Stimulated activated CD4-positive, alpha-beta T cell treated with anti-CD3 and anti-CD28 coated beads, TNF-alpha, amount 100 ng/mL, for 1 hour (primary cell): ENCODE measurements around the gene LRRC38.
"Not testable (repeated sequence)": the region's sequence is repeated elsewhere in the genome, so short reads cannot be mapped to it uniquely, and the experiment has no call there.

Experiments used
- DNase-seq, 3 donors: peaks; one replicate each; pipeline ENCODE4 v3.0.0-alpha.2; 2020; ENCODE audit warnings: low read depth in 3 of 3, low spot score in 1 of 3

The LRRC38 gene

GRCh38 chr1:13513895-13514546 lies at the start of gene LRRC38:
TSS of gene LRRC38 (minus strand) at chr1:13514003. CDS start at chr1:13513593, 410 bp downstream.
- no peak for DNase-seq

GRCh38 chr1:13562981-13563380 lies 49.2 kb upstream of the LRRC38 start:
- DNase-seq: not testable (repeated sequence)

DNA sequence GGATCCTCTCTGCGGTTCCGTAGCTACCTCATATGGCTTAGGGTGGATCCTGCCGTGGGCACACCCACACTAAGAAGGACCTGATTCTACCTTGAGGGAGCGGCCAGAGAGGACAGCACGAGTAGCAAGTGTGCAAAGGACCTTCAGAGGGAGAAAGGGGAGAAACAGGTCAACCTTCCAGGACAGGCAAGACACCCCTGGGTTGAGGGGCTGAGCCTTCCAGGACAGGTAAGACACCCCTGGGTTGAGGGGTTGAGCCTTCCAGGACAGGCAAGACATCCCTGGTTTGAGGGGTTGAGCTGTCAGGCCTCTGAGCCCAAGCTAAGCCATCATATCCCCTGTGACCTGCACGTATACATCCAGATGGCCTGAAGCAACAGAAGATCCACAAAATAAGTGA lies 46.7 kb upstream of the LRRC38 start:
- no peak for DNase-seq

DNA sequence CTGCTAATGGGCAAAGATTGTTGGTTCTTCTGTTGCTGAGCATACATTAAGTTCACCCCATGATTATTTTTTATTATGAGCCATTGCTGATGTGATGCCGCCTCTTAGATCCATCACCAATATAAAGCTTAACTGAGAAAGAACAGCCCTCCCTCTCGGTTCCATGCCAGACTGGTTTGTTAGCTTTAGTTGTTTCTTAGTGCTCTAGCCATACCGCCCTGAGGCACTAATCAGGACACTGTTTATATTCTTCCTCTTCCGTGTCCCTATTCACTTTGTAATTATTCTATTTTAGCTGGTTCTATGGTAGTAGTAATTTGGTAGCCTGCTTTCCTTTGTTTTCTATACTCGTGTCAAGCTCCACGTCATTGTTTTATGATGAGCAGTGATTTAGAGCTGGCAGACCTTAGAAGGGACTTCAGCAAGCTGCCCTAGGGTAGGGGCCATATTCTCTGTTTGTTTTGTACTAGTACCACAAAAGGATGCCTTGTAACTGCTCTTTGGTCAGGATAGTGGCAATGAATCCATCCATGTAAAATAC lies 42.5 kb upstream of the LRRC38 start:
- DNase-seq: no peak

DNA sequence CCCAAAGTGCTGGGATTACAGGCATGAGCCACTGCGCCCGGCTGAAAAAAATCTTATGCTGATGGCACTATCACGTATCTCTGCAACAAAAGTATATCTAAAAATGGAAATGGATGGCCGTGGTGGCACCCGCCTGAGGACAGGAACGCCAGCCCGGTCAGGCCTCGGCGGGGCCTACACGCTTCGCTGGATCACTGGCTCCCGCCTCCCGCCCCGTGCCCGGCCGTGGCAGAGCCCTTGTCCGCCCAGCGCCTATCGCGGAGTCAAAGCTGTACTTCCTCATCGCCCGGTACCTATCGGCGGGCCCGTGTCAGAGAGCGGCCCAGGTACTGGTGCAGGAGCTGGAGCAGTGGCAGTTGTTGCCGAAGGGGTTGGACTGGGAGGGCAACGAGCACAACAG lies 41.0 kb upstream of the LRRC38 start:
- no peak for DNase-seq

DNA sequence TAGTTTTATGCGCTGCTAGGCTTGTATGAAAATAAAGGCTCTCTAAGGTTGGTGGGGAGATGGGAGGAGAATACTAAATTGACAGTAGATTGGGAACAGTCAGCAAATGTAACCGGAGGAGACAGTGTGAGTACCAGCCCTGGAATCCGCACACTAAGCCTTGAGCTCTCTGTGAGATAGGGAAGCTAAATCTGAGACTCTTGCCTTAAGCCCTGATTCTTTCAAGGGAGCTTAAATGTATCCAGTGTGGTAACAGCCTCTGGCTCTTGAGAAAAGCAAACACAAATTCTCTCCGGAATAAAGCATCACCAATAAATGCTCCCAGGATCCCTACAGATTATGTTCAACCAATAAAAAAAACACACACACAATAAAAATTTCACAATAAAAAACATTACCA lies 36.9 kb upstream of the LRRC38 start:
- no peak for DNase-seq

- no peak for DNase-seq
These were observed 35.7 kb upstream of the LRRC38 start for GRCh38 chr1:13549521-13549920.

DNA sequence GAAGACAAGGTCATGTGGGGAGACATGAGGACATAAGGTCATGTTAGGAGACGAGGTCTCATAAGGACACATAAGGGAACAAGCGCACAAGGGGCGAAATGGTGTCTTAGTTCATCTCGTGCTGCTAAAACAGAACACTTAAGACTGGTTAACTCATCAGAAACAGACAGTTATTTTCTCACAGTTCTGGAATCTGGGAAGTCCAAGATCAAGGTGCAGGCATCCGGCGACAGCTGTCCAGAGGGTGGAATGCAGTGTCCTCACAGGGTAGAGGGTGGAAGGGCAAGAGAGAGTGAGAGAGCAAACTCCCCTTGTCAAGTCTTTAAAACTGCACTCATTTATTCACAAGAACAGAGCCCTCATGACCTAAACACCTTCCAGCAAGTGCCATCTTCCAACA lies 35.2 kb upstream of the LRRC38 start:
- DNase-seq: no peak

- no peak for DNase-seq
These were observed 34.5 kb upstream of the LRRC38 start for GRCh38 chr1:13548281-13548680.

DNA sequence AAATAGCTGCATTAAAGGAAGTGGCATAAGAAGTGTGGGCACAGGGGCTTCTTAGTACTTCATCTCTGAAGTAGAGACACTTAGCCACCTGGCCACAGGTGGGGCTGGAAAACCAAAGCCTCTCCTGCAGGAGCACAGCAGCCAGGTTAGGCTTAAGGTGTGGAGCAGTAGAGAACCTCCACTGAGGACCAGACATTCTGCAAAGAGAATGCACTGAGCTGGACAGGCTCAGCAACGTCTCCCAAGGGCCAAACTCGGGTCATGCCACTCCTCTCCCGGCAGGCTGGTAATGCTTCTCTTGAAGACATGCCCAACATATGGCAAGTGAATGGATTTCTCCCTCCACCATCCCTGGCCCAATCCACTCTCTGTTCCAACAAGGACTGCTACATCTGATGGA lies 33.0 kb upstream of the LRRC38 start:
- DNase-seq: no peak

DNA sequence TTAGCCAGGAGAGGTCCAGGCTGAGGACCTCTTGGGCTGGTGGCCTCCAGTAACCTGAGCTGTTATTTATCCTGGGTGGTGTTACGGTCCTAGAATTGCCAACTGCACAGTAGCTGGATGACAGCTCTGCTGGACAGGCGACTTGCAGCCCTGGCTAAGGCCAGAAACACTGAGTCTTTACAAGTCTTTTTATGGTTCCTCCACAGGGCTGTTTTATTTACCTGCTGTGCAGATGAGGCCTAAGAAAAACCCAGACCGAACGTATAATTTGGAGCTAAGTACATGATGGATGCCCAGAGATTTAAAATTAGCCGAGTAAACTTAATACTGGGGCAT lies 30.4 kb upstream of the LRRC38 start:
- no peak for DNase-seq

- DNase-seq: no peak
These were observed 29.8 kb upstream of the LRRC38 start for GRCh38 chr1:13543451-13544220.

DNA sequence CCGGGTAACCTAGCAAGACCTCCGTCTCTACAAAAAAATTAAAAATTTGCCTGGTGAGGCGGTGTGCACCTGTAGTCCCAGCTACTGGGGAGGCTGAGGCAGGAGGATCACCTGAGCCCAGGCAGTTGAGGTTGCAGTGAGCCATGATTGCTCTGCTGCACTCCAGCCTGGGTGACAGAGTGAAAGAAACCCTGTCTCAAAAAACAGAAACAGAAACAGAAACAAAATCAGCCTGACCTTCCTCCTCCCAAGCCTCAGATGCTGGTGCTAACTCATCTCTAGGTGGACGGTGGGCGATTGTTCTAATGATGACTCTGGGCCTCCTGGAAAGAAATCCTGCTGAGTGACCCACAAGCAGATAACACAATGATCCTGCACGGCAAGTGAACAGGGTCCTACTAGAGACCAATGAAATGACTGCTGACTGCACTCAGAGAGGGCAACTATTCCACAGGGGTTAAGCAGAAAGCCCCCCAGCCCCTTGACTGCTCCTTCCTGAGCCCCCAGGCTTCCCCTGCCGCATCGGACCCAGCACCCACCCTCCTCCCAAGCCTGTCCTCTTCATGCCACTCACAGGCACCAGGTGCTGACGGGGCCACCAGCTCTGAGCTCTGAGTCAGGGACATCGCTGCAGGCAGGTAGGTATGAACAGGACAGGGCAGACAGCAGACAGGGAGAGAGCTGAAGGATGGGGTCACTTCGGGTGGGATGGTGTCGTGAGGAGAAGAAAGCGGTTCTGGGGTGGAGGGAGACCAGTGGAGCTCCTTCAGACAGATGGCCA lies 27.8 kb upstream of the LRRC38 start:
- DNase-seq: no peak

DNA sequence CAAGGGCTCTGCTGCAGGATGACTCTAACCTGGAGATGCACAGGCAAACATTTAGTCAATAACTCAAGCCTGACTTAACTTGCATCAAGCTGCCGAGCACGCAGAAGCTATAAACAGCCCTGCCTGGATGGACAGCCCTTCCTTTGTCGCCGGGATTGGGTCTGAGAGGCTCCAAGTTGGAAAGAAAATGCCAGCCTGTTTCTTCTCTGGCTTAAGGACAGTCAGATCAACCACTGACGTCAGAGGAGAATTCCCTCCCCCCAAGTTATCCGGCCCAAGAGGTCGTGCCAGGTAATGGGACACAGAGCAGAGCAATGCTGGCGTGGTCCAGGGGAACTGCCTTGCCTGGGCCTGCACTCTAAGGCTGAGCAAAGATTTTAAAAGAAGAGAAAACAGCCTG lies 27.1 kb upstream of the LRRC38 start:
- DNase-seq: no peak

DNA sequence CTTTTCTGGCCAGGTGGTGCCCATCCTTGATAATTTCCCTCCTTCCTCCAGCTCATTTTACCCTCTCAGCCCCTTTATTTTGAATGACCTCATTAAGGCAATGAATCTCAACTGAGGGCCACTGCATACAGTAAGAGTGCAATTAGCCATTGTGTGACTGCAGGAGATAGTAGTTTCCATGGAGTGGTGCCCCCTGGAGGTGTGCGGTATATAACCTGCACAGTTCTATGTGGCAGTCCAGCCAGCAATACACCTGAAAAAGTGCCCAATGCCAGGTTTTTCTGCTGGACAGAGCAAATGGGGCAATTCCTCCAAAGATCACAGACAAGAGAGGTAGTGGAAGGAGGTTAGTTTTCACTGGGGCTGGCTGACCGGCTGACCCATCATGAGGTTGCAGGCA lies 25.9 kb upstream of the LRRC38 start:
- no peak for DNase-seq

- DNase-seq: no peak
These were observed 25.0 kb upstream of the LRRC38 start for GRCh38 chr1:13538832-13539231.

DNA sequence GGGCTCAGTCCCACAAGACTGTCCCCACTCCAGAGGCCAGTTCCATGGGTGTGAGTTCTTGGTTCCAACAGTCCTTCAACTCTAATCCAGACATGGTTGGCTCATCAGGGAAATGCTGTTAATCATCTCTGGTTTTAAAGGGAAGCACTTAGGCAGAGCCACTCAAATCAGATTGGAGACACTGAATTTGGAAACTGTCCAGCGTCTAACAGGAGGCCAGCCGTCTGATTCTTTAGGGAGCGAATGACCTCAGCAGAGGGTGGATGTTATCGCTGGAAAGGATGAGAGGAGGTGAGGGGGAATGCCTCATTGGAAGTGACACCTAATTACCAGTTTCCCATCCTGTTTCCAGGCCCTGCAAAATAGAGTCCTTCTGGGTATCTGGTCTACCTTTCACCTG lies 22.8 kb upstream of the LRRC38 start:
- no peak for DNase-seq

DNA sequence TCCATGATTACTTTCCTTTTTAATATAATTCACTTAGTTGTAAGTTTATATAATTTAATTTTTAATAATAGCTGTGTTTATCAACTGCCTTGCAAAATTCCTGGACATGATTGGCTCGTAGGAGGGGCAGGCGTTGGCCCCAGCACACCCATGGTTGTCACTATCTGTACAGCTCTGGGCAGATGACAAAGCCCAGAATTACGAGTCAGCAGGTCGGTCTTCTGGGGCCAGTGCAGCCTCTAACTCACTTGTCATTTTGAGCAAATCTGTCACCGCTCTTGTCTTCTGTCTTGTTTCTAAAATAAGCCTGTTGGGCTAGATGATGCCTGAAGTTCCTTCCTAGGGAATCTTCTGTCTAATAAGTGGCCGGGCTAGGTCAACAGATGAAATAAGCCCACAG lies 21.4 kb upstream of the LRRC38 start:
- no peak for DNase-seq

GRCh38 chr1:13528320-13528719 lies 14.5 kb upstream of the LRRC38 start:
- DNase-seq: no peak

DNA sequence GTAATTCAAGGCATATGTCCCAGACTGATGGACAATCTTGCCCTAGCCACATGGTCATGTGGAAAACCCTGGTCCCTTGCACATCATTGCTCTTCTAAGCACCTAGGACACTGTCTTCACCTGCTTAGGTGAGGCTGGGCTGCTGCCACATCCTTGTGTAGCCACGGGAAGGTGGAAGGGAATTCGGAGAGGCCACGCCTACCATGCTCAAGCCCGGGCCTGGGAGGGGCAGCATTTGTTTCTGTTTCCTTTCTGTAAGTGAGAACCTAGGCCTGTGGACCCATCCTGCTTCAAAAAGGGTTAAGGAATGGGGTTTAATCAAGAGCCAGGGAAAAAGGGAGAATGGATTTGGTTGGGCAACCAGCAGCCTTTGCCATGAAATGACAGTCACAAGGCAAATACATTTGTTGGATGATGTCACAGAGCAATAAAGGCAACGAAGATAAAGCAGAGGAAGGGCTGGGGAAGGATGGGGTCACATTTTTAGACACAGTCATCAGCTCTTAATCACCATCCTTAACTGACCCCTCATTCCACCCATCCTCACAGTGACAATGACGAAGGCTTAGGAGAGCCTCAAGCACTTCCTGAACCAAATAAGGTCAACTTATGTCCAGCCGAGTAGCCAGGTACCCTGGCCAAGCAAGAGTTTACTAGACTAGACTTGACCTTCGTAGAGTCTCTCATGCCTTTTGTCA lies 10.1 kb upstream of the LRRC38 start:
- DNase-seq: no peak

DNA sequence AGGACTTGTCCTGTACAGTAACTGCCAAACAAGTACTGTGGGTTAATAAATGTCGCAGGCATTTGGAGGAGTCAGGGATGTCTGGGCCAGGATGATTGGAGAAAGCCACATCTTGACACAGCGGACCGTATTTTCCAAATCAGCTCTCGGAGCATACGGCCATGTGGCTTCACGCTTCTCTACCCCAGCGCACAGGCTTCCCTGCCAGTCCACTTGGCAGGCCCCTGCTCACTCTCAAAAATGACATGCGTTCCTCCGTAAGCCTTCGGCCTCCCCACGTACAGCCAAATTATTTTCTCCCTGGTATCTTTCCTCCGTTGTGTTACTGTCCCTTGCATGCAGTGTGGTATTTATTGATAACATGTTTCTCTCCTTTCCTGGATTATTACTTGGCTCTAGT lies 7.2 kb upstream of the LRRC38 start:
- DNase-seq: no peak
